ENCODE measurements around the gene PHOX2B.

PHOX2B gene

DNA sequence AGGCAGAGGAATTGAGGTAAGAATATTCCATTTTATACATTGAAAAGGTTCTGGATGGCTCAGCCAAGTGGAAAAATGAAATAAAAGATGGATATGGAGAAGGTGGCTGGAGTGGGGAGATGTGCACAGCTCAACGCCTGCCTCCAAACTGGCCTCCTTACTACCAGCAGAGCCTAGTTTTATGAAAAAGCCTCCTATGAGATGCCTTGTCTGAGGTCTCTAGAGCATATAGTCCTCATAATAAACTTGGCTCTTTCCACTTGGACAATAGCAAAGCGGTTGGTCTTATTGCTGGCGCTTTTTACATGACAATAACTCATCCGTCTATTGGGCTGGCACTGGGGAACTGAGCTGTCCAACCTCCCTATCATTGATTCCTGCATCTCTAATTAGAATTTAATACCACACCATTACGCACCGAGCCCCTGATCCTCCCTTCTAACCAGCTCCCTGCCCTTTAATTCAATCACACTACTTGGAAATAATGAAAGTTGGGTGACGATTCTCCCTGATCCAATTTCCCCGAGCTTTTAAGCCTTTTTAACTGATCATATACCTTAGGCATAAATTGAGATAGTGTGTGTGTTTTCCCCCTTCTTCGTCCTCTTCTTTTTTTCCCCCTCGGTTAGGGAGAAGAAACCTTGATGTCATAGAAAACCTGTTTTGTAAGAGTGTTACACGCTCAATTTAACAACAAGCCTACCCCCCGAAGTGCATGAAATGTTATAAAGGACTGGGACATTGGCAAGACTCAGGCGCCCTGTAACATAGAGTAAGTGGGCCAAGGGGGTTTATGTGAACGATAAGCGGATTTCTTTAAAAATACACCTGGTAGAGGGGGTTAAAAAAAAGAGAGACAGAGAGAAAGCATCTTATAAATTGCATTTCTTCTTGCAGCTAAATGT is at the start of gene PHOX2B:
TSS of gene PHOX2B (minus strand) at position 155 of the 905 bp plus-strand sequence. CDS start at position 40, 115 bp downstream.
- no peak within 1 kb of the TSS for H3K4me3 ChIP-seq (ENCODE audit: low read depth, low read length)

DNA sequence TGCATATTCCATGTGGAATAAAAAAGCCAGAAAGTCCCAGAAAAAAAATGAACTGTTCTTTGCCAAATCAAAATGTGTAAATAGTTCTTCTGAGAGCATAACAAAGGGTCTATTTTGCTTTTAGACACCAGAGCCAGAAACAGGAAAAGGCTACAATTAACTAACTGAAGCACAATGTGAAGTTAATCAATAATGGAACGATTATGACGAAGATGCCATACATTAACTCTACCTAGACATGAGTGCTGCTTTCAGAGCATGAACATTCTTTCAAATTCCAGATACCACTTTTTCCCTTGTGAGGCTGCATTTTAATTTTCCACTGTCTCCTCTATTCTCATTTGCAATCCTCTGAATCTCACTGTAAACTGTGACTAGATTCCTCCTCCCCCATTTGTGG is 48.7 kb upstream of the PHOX2B start:
- H3K4me3 ChIP-seq (ENCODE audit: low read depth, low read length), result no peak overlapping the region
- TF ChIP-seq, protein P1, sequence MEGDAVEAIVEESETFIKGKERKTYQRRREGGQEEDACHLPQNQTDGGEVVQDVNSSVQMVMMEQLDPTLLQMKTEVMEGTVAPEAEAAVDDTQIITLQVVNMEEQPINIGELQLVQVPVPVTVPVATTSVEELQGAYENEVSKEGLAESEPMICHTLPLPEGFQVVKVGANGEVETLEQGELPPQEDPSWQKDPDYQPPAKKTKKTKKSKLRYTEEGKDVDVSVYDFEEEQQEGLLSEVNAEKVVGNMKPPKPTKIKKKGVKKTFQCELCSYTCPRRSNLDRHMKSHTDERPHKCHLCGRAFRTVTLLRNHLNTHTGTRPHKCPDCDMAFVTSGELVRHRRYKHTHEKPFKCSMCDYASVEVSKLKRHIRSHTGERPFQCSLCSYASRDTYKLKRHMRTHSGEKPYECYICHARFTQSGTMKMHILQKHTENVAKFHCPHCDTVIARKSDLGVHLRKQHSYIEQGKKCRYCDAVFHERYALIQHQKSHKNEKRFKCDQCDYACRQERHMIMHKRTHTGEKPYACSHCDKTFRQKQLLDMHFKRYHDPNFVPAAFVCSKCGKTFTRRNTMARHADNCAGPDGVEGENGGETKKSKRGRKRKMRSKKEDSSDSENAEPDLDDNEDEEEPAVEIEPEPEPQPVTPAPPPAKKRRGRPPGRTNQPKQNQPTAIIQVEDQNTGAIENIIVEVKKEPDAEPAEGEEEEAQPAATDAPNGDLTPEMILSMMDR (IDR thresholded peaks at IDR 0.05; ENCODE audit: insufficient read depth, low read depth, low read length, missing control alignments), result no peak
- DNase-seq (ENCODE audit: low read depth), result no peak

More for the DNA sequence above, at the start of gene PHOX2B:
- TF ChIP-seq, protein P1 (IDR thresholded peaks at IDR 0.05; ENCODE audit: insufficient read depth, low read depth, low read length, missing control alignments), result no peak
- DNase-seq (ENCODE audit: low read depth), result no peak

DNA sequence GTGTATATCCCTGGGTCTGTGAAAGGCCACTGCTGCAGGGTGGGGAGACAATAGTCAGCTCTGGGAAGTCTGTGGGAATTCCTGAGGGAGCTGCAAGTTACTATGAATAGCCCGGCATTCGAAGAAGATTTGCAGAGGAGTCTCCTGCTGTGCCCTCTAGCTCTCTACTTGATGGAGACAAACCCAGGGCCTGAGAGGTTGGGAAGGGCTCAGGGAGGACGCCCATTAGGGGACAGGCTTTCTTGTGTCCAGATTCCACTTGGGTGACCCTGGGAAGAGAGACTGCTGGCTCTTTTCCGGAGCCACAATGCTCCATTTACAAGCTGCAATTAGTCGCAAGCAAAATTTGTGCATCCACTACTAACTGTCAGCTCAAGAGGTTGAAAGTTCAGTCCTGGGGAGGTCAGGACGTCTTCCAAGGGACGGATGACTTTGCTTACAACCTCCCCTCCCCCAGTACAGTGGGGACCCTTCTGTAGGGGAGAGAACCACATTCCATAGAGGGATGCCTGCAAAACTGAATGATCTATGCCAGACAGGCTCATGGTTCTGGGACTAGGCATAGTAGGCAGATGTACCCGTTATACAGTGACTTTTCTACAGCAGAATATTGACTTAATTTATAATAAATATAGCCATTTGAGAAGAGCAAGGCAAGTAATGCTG is 48.2 kb upstream of the PHOX2B start:
- no peak for DNase-seq (ENCODE audit: low read depth)
- no peak overlapping the region for H3K4me3 ChIP-seq (ENCODE audit: low read depth, low read length)

DNA sequence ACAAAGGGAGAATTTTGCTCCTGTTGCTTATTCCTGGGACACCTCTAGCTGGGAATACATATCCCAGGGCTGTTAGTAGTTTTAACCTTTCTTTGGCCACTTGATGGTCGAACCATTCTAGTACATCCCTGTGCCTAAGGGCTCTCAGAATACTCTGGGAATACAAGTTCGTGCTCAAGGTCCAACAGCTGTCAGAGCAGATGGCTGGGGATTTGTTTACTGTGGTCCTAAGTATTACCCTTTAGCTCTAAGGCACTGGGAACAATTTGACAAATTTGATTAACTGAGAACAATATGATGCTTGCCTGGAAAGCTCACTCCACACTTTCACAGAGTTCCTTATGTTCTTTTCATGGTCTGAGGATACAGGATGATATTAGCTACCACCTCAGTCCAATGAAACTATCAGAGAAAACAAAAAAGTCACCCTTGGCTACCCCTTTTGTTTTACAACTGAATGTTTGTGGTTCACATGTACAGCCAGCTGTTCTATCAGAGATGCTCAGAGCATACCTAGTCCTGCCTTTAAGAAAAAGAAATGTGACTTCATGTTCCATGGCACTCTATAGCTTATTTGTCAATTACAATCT is 47.4 kb upstream of the PHOX2B start:
- DNase-seq (ENCODE audit: low read depth), result no peak
- TF ChIP-seq, protein P1 (IDR thresholded peaks at IDR 0.05; ENCODE audit: insufficient read depth, low read depth, low read length, missing control alignments), result no peak
- no peak overlapping the region for H3K4me3 ChIP-seq (ENCODE audit: low read depth, low read length)

More for the DNA sequence above, 48.2 kb upstream of the PHOX2B start:
- TF ChIP-seq, protein P1 (IDR thresholded peaks at IDR 0.05; ENCODE audit: insufficient read depth, low read depth, low read length, missing control alignments), result no peak

DNA sequence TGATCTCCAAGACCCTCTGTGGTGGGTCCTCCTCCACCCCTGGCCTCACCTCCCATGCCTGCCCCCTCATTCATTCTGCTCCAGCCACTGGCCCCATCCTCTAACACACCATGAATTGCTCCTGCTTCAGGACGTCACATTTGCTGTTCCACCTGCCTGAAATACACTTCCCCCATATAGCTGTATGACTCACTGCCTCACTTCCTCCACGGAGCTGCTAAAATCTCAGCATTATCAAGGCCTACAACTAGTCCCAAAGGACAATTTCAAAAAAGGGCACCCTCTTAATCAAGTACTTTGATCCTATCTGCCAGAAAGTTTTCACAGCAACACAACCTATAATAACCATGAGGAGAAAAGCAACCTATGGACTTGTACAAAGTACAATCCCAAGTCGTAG is 43.6 kb upstream of the PHOX2B start:
- no peak overlapping the region for H3K4me3 ChIP-seq (ENCODE audit: low read depth, low read length)
- TF ChIP-seq, protein P1 (IDR thresholded peaks at IDR 0.05; ENCODE audit: insufficient read depth, low read depth, low read length, missing control alignments), result no peak
- no peak for DNase-seq (ENCODE audit: low read depth)

DNA sequence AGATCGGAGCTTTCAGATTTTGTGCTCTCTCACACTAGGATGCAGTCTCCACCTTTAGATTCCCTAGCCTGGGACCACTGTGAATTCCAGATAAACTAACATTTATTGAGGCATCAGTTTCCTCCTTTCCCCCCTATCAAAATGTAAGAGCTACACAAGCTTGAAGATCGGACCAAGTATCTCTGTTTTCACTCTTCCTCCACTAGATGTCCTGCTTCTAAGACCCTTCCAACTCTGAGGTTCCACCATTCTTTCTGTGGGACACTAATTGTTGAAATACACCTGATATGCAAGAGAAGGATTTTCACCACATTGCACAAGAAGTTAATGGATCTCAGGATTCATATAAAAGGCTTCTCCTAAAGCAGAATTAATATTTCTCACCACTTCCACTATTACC is 43.0 kb upstream of the PHOX2B start:
- H3K4me3 ChIP-seq (ENCODE audit: low read depth, low read length), result no peak overlapping the region
- no peak for DNase-seq (ENCODE audit: low read depth)
- TF ChIP-seq, protein P1 (IDR thresholded peaks at IDR 0.05; ENCODE audit: insufficient read depth, low read depth, low read length, missing control alignments), result no peak

Data from GM12865 (cell line).